Adrenal gland (tissue), 12 donors: ENCODE measurements around the gene FAM209B. TPM values are rescaled to one million over a fixed set of nuclear protein-coding genes. Genes with fewer than 3 reads are reported as not detected.
"Not testable (repeated sequence)": the region's sequence is repeated elsewhere in the genome, so short reads cannot be mapped to it uniquely, and the experiment has no call there.

ENCODE experiments used
- DNase-seq, 7 donors: peaks; one replicate each; pipeline ENCODE4 v3.0.0-alpha.2; 2019 to 2020
- H3K27ac ChIP-seq, 5 donors: fragments of 200-600 bp; sonication (generic) in 4 of 5; 1 replicate in 3 of 5; 2 replicates in 2 of 5; pipeline versions ENCODE4 v1.5.1 to v1.8.0; 2016 to 2020; ENCODE audit warnings: mild to moderate bottlenecking in 1 of 5
- H3K27me3 ChIP-seq: fragments of 200-600 bp; 2 replicates; pipeline ENCODE4 v1.8.0; 2021
- H3K36me3 ChIP-seq, 2 donors: fragments of 200-600 bp; replicated peaks in 1 of 2; 1 replicate in 1 of 2; 2 replicates in 1 of 2; pipeline versions ENCODE4 v1.5.1 to v1.8.0; 2018 to 2022
- H3K4me1 ChIP-seq, 2 donors: fragments of 200-600 bp; replicated peaks in 1 of 2; 1 replicate in 1 of 2; 2 replicates in 1 of 2; pipeline versions ENCODE4 v1.5.1 to v1.8.0; 2018 to 2021
- H3K4me3 ChIP-seq, 4 donors: fragments of 200-600 bp; sonication (generic) in 3 of 4; one replicate each; pipeline ENCODE4 v1.5.1; 2016 to 2018
- H3K9me3 ChIP-seq, 3 donors: fragments of 200-600 bp; sonication (generic) in 1 of 3; replicated peaks in 1 of 3; 1 replicate in 2 of 3; 2 replicates in 1 of 3; pipeline versions ENCODE4 v1.5.1 to v1.8.0; 2016 to 2021
- POLR2A ChIP-seq, 2 donors: fragments of 450-650 bp; IDR thresholded peaks; one replicate each; pipeline ENCODE4 v1.6.1; 2017; ENCODE audit warnings: antibody characterized with exemption in 2 of 2, mild to moderate bottlenecking in 2 of 2, moderate library complexity in 1 of 2
- WGBS, 4 donors: extraction: QIAGEN DNeasy Blood & Tissue Kit in 2 of 4; methylation state at CpG; one replicate each; pipeline versions ENCODE4 v1.1.5 to v1.1.7; 2013 to 2017; 5-methylcytosine and 5-hydroxymethylcytosine counted together
- intact Hi-C, 2 donors: fragments of 100-400 bp; cut with DNase I; formaldehyde crosslinking; loops; one replicate each; pipeline versions ENCODE4 v1.14.1 to v1.15.0; 2022 to 2023
- polyA plus RNA-seq, 3 donors: library from polyadenylated mRNA; stranded (reverse); fragments of 200-250 nt in 2 of 3; fragments of 350-450 nt in 1 of 3; fragmentation: Illumina TruSeq in 1 of 3; extraction: RNeasy Lipid Tissue Mini Kit (QIAGEN cat#74804) in 1 of 3; gene quantifications; one replicate each; pipeline ENCODE4 v1.2.3, GENCODE V29; 2013 to 2014
- total RNA-seq, 9 donors: library from RNA; depleted of rRNA in 4 of 9; stranded (reverse); fragments of >200 nt in 4 of 9; fragments of 120-200 nt in 1 of 9; fragmentation: NEBNext Ultra II Directional in 1 of 9; extraction: Animal tissue kit (Norgen Biotek cat#: 25700) in 1 of 9; gene quantifications; one replicate each; pipeline versions ENCODE4 v1.1.0 to v1.2.4, GENCODE V29; 2013 to 2023
- TF ChIP-seq, protein P1 (sequence below), 6 experiments: fragments of 450-650 bp in 4 of 6; fragments of 200-600 bp in 2 of 6; sonication (generic) in 1 of 6; IDR thresholded peaks; 1 replicate in 5 of 6; 2 replicates in 1 of 6; pipeline versions ENCODE4 v1.5.1 to v1.8.0; 2016 to 2021; ENCODE audit warnings: antibody characterized with exemption in 6 of 6, mild to moderate bottlenecking in 2 of 6, moderate library complexity in 1 of 6
- donor health status: healthy with polysubstance abuse.
- donor health status: Bipolar disorder and iron deficiency.
- donor health status: DM: yes; HTN: yes; CAD: no.
- donor health status: DM: no; HTN: no; CAD: no.
- donor health status: DM: no; HTN: no; CAD: no.
- donor health status: DM: yes; HTN: yes; CAD: no.

Gene FAM209B
- total and polyA plus RNA-seq, 12 donors = 0.17 to 0.80 (median 0.48) TPM; not detected in 8

GRCh38 chr20:56558968-56559367 is 25.9 kb downstream of the FAM209B start:
- DNase-seq = no peak
- no peaks in the 10 kb centered on the region for H3K36me3 ChIP-seq
- intact Hi-C loops = loop anchor here in 1 of 2 donors (10.0 kb wide), 1 partner anchor 416 kb away; no protein-coding TSS in a partner anchor
- no peaks in the 10 kb centered on the region for H3K9me3 ChIP-seq
- 71 to 81% (median 73%) methylated on average over 6 of the region's 6 CpGs for WGBS, 4 donors
- TF ChIP-seq, protein P1, sequence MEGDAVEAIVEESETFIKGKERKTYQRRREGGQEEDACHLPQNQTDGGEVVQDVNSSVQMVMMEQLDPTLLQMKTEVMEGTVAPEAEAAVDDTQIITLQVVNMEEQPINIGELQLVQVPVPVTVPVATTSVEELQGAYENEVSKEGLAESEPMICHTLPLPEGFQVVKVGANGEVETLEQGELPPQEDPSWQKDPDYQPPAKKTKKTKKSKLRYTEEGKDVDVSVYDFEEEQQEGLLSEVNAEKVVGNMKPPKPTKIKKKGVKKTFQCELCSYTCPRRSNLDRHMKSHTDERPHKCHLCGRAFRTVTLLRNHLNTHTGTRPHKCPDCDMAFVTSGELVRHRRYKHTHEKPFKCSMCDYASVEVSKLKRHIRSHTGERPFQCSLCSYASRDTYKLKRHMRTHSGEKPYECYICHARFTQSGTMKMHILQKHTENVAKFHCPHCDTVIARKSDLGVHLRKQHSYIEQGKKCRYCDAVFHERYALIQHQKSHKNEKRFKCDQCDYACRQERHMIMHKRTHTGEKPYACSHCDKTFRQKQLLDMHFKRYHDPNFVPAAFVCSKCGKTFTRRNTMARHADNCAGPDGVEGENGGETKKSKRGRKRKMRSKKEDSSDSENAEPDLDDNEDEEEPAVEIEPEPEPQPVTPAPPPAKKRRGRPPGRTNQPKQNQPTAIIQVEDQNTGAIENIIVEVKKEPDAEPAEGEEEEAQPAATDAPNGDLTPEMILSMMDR (IDR thresholded peaks at IDR 0.05) = no peak
- no peak for TF ChIP-seq POLR2A (IDR thresholded peaks at IDR 0.05)
- no peak overlapping the region for H3K27ac ChIP-seq
- peaks cover 8 to 15% of the 10 kb centered on the region in 2 donors for H3K4me1 ChIP-seq
- no peak overlapping the region for H3K4me3 ChIP-seq
- no peaks in the 10 kb centered on the region for H3K27me3 ChIP-seq

DNA sequence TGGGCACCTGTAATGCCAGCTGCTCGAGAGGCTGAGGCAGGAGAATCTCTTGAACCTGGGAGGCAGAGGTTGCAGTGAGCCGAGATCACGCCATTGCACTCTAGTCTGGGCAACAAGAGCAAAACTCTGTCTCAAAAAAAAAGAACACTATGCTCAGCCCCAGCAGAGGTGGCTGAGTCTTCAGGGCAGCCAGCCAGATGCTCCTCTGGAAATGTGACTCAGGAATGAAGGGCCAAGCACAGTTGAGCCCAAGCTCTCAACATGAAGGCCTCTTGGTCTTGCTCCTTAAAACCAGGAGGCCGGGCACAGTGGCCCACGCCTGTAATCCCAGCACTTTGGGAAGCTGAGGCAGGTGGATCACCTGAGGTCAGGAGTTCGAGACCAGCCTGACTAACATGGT is 31.5 kb downstream of the FAM209B start:
- H3K4me1 ChIP-seq, H3K27ac ChIP-seq, H3K27me3 ChIP-seq, intact Hi-C loops, H3K36me3 ChIP-seq, H3K9me3 ChIP-seq, H3K4me3 ChIP-seq: not testable (repeated sequence)
- DNase-seq = peak; percentile 29 to 74 (median 68)
- WGBS, 4 donors = 89 to 95% (median 93%) methylated on average over 4 to 6 of the region's 6 CpGs

DNA sequence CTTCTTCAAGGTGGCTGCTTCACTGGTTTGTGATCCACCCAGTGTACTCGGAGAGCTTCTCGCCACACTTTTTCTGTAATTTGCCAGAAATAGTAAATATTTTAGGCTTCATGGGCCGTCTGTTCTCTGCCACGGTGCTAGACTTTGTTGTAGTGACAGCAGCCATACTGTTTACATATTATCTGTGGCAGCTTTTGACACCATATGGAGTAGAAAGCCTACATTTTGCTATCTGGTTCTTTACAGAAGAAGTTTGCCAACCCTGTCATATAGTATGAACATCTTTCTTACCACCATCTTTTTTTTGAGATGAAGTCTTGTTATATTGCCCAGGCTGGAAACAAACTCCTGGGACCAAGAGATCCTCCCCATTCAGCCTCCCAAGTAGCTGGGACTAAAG is 32.5 kb downstream of the FAM209B start:
- DNase-seq = no peak
- TF ChIP-seq, protein P1 (IDR thresholded peaks at IDR 0.05) = no peak
- no peak for TF ChIP-seq POLR2A (IDR thresholded peaks at IDR 0.05)
- H3K9me3 ChIP-seq = no peaks in the 10 kb centered on the region
- WGBS, 4 donors = 78 to 95% (median 93%) methylated on average over 4 of the region's 4 CpGs
- H3K4me3 ChIP-seq = no peak overlapping the region
- peaks cover 0 to 4% of the 10 kb centered on the region in 2 donors for H3K4me1 ChIP-seq
- H3K27me3 ChIP-seq = no peaks in the 10 kb centered on the region
- no peak overlapping the region for H3K27ac ChIP-seq
- no peaks in the 10 kb centered on the region for H3K36me3 ChIP-seq
- intact Hi-C loops = no loop called here

DNA sequence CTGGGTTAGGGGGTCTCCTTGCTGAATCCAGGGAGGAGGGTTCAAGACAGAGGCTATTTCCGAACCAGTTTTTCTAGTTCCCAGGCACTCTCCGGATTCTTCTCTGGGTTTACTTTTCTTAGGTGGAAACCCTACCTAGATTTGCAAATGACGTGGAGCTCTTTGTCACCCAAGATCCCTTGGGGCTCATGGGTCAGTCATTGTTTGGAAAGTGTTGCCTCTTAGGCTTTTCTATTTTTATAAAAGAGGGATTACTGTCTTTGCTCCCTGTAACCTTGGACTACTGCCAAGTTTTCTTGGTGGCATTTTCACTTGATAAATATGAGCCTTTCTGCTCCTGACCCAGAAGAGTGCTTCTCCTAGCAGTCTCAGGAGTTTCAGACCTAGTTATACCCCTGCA is 33.6 kb downstream of the FAM209B start:
- no peak overlapping the region for H3K4me3 ChIP-seq
- no peaks in the 10 kb centered on the region for H3K27me3 ChIP-seq
- no peak overlapping the region for H3K27ac ChIP-seq
- H3K4me1 ChIP-seq = peaks cover 0 to 4% of the 10 kb centered on the region in 2 donors
- no peaks in the 10 kb centered on the region for H3K36me3 ChIP-seq
- peak in 6 of 7 donors; percentile 35 to 62 (median 50) for DNase-seq
- H3K9me3 ChIP-seq = no peaks in the 10 kb centered on the region
- 26 to 40% (median 35%) methylated on average over 3 of the region's 3 CpGs for WGBS, 4 donors
- TF ChIP-seq, protein P1 (IDR thresholded peaks at IDR 0.05) = no peak
- no peak for TF ChIP-seq POLR2A (IDR thresholded peaks at IDR 0.05)
- intact Hi-C loops = no loop called here

DNA sequence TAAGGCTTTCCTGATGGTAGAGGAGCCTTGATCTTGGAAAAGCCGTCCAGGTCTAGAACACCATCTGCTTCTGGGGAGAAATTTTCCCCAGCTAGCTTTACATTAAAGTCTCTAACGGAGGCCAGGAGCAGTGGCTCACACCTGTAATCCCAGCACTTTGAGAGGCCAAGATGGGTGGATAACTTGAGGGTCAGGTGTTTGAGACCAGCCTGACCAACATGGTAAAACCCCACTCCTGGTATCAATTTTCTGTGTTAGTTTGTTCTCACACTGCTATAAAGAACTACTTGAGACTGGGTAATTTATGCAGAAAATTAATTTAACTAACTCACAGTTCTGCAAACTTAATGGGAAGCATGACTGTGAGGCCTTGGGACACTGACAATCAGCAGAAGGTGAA is 37.8 kb downstream of the FAM209B start:
- Histone ChIP-seq H3K4me3 (no peak overlapping the region), H3K9me3 (no peaks in the 10 kb centered on the region), H3K36me3 (no peaks in the 10 kb centered on the region), H3K27me3 (no peaks in the 10 kb centered on the region), H3K4me1 (peaks cover 4 to 8% of the 10 kb centered on the region in 2 donors), H3K27ac (no peak overlapping the region)
- intact Hi-C loops = no loop called here
- no peak for DNase-seq
- 0 to 32% (median 14%) methylated on average over 2 of the region's 2 CpGs for WGBS, 4 donors
- no peak for TF ChIP-seq POLR2A (IDR thresholded peaks at IDR 0.05)
- TF ChIP-seq, protein P1 (IDR thresholded peaks at IDR 0.05) = no peak
